Fibroblast of lung (primary cell): Measurements from ENCODE around the gene LSAMP. TPM values are rescaled to one million over a fixed set of nuclear protein-coding genes. Genes with fewer than 3 reads are reported as not detected.

Experiments used
- DNase-seq, 2 donors: peaks; one replicate each; pipeline versions ENCODE4 v3.0.0 to v3.0.0-alpha.2; 2010; ENCODE audit warnings: low read depth in 2 of 2
- H2AFZ ChIP-seq: 2 replicates; pipeline ENCODE4 v1.5.1; 2012; ENCODE audit warnings: low read length, control low read depth, inconsistent platforms
- H3K27ac ChIP-seq: 2 replicates; pipeline ENCODE4 v1.5.1; 2011; ENCODE audit warnings: low read length, control low read depth; ENCODE audit not compliant: insufficient read depth
- H3K27me3 ChIP-seq: 2 replicates; pipeline ENCODE4 v1.5.1; 2011; ENCODE audit warnings: mild to moderate bottlenecking, low read length; ENCODE audit not compliant: control insufficient read depth, insufficient read depth
- H3K36me3 ChIP-seq: 2 replicates; pipeline ENCODE4 v1.5.1; 2011; ENCODE audit warnings: low read length; ENCODE audit not compliant: control insufficient read depth, insufficient read depth
- H3K4me1 ChIP-seq: 2 replicates; pipeline ENCODE4 v1.5.1; 2011; ENCODE audit warnings: low read length; ENCODE audit not compliant: control insufficient read depth, insufficient read depth; ENCODE audit errors: extremely low read depth
- H3K4me2 ChIP-seq: 2 replicates; pipeline ENCODE4 v1.5.1; 2011; ENCODE audit warnings: low read length, control low read depth; ENCODE audit not compliant: insufficient read depth; ENCODE audit errors: extremely low read depth
- H3K4me3 ChIP-seq, 4 experiments: fragments of 200-600 bp in 1 of 4; sonication (generic) in 1 of 4; replicated peaks in 1 of 4; 2 replicates each; pipeline ENCODE4 v1.5.1; 2011 to 2016; ENCODE audit warnings: low read length in 4 of 4, low read depth in 3 of 4, mild to moderate bottlenecking in 3 of 4, control low read depth in 2 of 4, inconsistent platforms in 1 of 4, mixed read lengths in 1 of 4; ENCODE audit not compliant: insufficient read depth in 1 of 4; ENCODE audit errors: control extremely low read depth in 1 of 4
- H3K79me2 ChIP-seq: 2 replicates; pipeline ENCODE4 v1.5.1; 2012; ENCODE audit warnings: mild to moderate bottlenecking, low read length, inconsistent platforms; ENCODE audit not compliant: control insufficient read depth, insufficient read depth
- H3K9ac ChIP-seq: 2 replicates; pipeline ENCODE4 v1.5.1; 2011; ENCODE audit warnings: mild to moderate bottlenecking, low read length, control low read depth; ENCODE audit not compliant: insufficient read depth
- H3K9me3 ChIP-seq: 2 replicates; pipeline ENCODE4 v1.5.1; 2012; ENCODE audit warnings: low read depth, low read length; ENCODE audit not compliant: control insufficient read depth, insufficient read depth
- H4K20me1 ChIP-seq: 2 replicates; pipeline ENCODE4 v1.5.1; 2011; ENCODE audit warnings: low read length; ENCODE audit not compliant: control insufficient read depth, insufficient read depth; ENCODE audit errors: extremely low read depth
- CTCF ChIP-seq, 2 donors: IDR thresholded peaks in 1 of 2; conservative IDR thresholded peaks in 1 of 2; 1 replicate in 1 of 2; 2 replicates in 1 of 2; pipeline ENCODE4 v1.5.1; 2011 to 2012; ENCODE audit warnings: low read length in 2 of 2, control low read depth in 1 of 2, inconsistent platforms in 1 of 2, low read depth in 1 of 2, mild to moderate bottlenecking in 1 of 2
- EZH2 ChIP-seq: IDR thresholded peaks from 2 replicates; pipeline ENCODE4 v1.5.1; 2012; ENCODE audit warnings: low read length, control low read depth, mild to moderate bottlenecking; ENCODE audit errors: missing control alignments
- polyA plus RNA-seq, 2 donors: library from polyadenylated mRNA; depleted of rRNA in 1 of 2; stranded (reverse) in 1 of 2; unstranded in 1 of 2; fragments of >200 nt; gene quantifications; 2 replicates each; pipeline ENCODE4 v1.2.1, GENCODE V29; 2011 to 2012; ENCODE audit warnings: missing spikeins in 1 of 2
- total RNA-seq: library from RNA; depleted of rRNA; stranded (reverse); fragments of >200 nt; gene quantifications from 2 replicates; pipeline ENCODE4 v1.2.1, GENCODE V29; 2014

LSAMP gene
- total and polyA plus RNA-seq, 2 donors (not counting 1 experiment from before 2014, with no cell fraction given) = 4.8 to 5.9 TPM

- Histone ChIP-seq H3K27me3 (no peaks in the 10 kb centered on the region), H3K4me2 (no peak overlapping the region), H3K4me1 (no peaks in the 10 kb centered on the region), H2AFZ (no peak overlapping the region), H3K79me2 (no peaks in the 10 kb centered on the region), H3K9me3 (no peaks in the 10 kb centered on the region), H3K27ac (no peak overlapping the region), H4K20me1 (no peaks in the 10 kb centered on the region), H3K36me3 (no peaks in the 10 kb centered on the region), H3K9ac (no peak overlapping the region), H3K4me3 (no peak overlapping the region)
- no peak for DNase-seq
- no peak for TF ChIP-seq EZH2
- TF ChIP-seq CTCF (conservative IDR thresholded peaks at IDR 0.05 in 1 of 2, IDR thresholded peaks at IDR 0.05 in 1 of 2; ENCODE audit: low read depth in 1 of 2, low read length in 2 of 2) = no peak
These were observed 205.0 kb downstream of the LSAMP start for GRCh38 chr3:116240261-116240660.

GRCh38 chr3:116238846-116239565 lies 206.3 kb downstream of the LSAMP start:
- TF ChIP-seq EZH2 (no peak), CTCF (conservative IDR thresholded peaks at IDR 0.05 in 1 of 2, IDR thresholded peaks at IDR 0.05 in 1 of 2; ENCODE audit: low read depth in 1 of 2, low read length in 2 of 2) (no peak)
- Histone ChIP-seq H3K79me2 (no peaks in the 10 kb centered on the region), H3K27ac (no peak overlapping the region), H3K4me2 (no peak overlapping the region), H4K20me1 (no peaks in the 10 kb centered on the region), H3K4me1 (no peaks in the 10 kb centered on the region), H3K9me3 (no peaks in the 10 kb centered on the region), H2AFZ (no peak overlapping the region), H3K36me3 (no peaks in the 10 kb centered on the region), H3K27me3 (no peaks in the 10 kb centered on the region), H3K4me3 (no peak overlapping the region), H3K9ac (no peak overlapping the region)
- peak in 1 of 2 donors; percentile 9 for DNase-seq

- no peaks in the 10 kb centered on the region for H3K27me3 ChIP-seq
- no peak overlapping the region for H3K9ac ChIP-seq
- no peaks in the 10 kb centered on the region for H4K20me1 ChIP-seq
- H2AFZ ChIP-seq = no peak overlapping the region
- H3K36me3 ChIP-seq = no peaks in the 10 kb centered on the region
- H3K9me3 ChIP-seq = no peaks in the 10 kb centered on the region
- H3K27ac ChIP-seq = no peak overlapping the region
- H3K4me1 ChIP-seq = no peaks in the 10 kb centered on the region
- H3K79me2 ChIP-seq = no peaks in the 10 kb centered on the region
- no peak overlapping the region for H3K4me3 ChIP-seq
- no peak for TF ChIP-seq EZH2
- TF ChIP-seq CTCF (conservative IDR thresholded peaks at IDR 0.05 in 1 of 2, IDR thresholded peaks at IDR 0.05 in 1 of 2; ENCODE audit: low read depth in 1 of 2, low read length in 2 of 2) = no peak
- no peak for DNase-seq
- no peak overlapping the region for H3K4me2 ChIP-seq
These were observed 211.5 kb downstream of the LSAMP start for GRCh38 chr3:116233711-116234357.
